ENCODE results near the gene TNNT2.

TNNT2 gene

GRCh38 chr1:201377611-201378092 is at the start of gene TNNT2:
TNNT2 (minus strand) TSS chr1:201377680; CDS start chr1:201373254, 4,426 bp downstream.
- DNase-seq (ENCODE audit: low read depth in 3 of 3, low spot score in 1 of 3), result no peak

GRCh38 chr1:201426479-201427310 is 49.2 kb upstream of the TNNT2 start:
- no peak for DNase-seq (ENCODE audit: low read depth in 3 of 3, low spot score in 1 of 3)

GRCh38 chr1:201424146-201424545 is 46.7 kb upstream of the TNNT2 start:
- no peak for DNase-seq (ENCODE audit: low read depth in 3 of 3, low spot score in 1 of 3)

GRCh38 chr1:201423655-201424054 is 46.2 kb upstream of the TNNT2 start:
- no peak for DNase-seq (ENCODE audit: low read depth in 3 of 3, low spot score in 1 of 3)

- no peak for DNase-seq (ENCODE audit: low read depth in 3 of 3, low spot score in 1 of 3)
These were observed 45.1 kb upstream of the TNNT2 start for GRCh38 chr1:201422436-201423030.

GRCh38 chr1:201422026-201422425 is 44.5 kb upstream of the TNNT2 start:
- DNase-seq (ENCODE audit: low read depth in 3 of 3, low spot score in 1 of 3), result no peak

- DNase-seq (ENCODE audit: low read depth in 3 of 3, low spot score in 1 of 3), result no peak
These were observed 43.6 kb upstream of the TNNT2 start for GRCh38 chr1:201421041-201421440.

- DNase-seq (ENCODE audit: low read depth in 3 of 3, low spot score in 1 of 3), result no peak
These were observed 43.1 kb upstream of the TNNT2 start for GRCh38 chr1:201420608-201421002.

- DNase-seq (ENCODE audit: low read depth in 3 of 3, low spot score in 1 of 3), result no peak
These were observed 42.5 kb upstream of the TNNT2 start for GRCh38 chr1:201419746-201420607.

- DNase-seq (ENCODE audit: low read depth in 3 of 3, low spot score in 1 of 3), result no peak
These were observed 41.8 kb upstream of the TNNT2 start for GRCh38 chr1:201419256-201419655.

- DNase-seq (ENCODE audit: low read depth in 3 of 3, low spot score in 1 of 3), result no peak
These were observed 41.0 kb upstream of the TNNT2 start for GRCh38 chr1:201418461-201418860.

GRCh38 chr1:201414051-201414738 is 36.7 kb upstream of the TNNT2 start:
- no peak for DNase-seq (ENCODE audit: low read depth in 3 of 3, low spot score in 1 of 3)

- DNase-seq (ENCODE audit: low read depth in 3 of 3, low spot score in 1 of 3), result no peak
These were observed 33.8 kb upstream of the TNNT2 start for GRCh38 chr1:201411292-201411691.

- no peak for DNase-seq (ENCODE audit: low read depth in 3 of 3, low spot score in 1 of 3)
These were observed 32.0 kb upstream of the TNNT2 start for GRCh38 chr1:201409440-201409839.

- no peak for DNase-seq (ENCODE audit: low read depth in 3 of 3, low spot score in 1 of 3)
These were observed 31.3 kb upstream of the TNNT2 start for GRCh38 chr1:201408834-201409200.

GRCh38 chr1:201408176-201408833 is 30.8 kb upstream of the TNNT2 start:
- DNase-seq (ENCODE audit: low read depth in 3 of 3, low spot score in 1 of 3), result peak in 2 of 3 donors; percentile 12 to 64

GRCh38 chr1:201406831-201407406 is 29.4 kb upstream of the TNNT2 start:
- no peak for DNase-seq (ENCODE audit: low read depth in 3 of 3, low spot score in 1 of 3)

GRCh38 chr1:201405484-201405831 is 28.0 kb upstream of the TNNT2 start:
- no peak for DNase-seq (ENCODE audit: low read depth in 3 of 3, low spot score in 1 of 3)

GRCh38 chr1:201404722-201405483 is 27.4 kb upstream of the TNNT2 start:
- no peak for DNase-seq (ENCODE audit: low read depth in 3 of 3, low spot score in 1 of 3)

GRCh38 chr1:201404055-201404454 is 26.6 kb upstream of the TNNT2 start:
- no peak for DNase-seq (ENCODE audit: low read depth in 3 of 3, low spot score in 1 of 3)

All from stimulated activated CD4-positive, alpha-beta T cell treated with anti-CD3 and anti-CD28 coated beads, TNF-alpha, amount 100 ng/mL, for 1 hour (primary cell).